GM18508 (cell line): Measurements from ENCODE around the gene GJC2.
"Not testable (repeated sequence)": the region's sequence is repeated elsewhere in the genome, so short reads cannot be mapped to it uniquely, and the experiment has no call there.

Experiments used
- ATAC-seq: cut with Tn5 transposase; IDR thresholded peaks from one replicate; pipeline ENCODE4 v1.9.1; 2021; ENCODE audit warnings: moderate number of reproducible peaks; ENCODE audit not compliant: insufficient read depth, unreplicated experiment

GJC2 gene

DNA sequence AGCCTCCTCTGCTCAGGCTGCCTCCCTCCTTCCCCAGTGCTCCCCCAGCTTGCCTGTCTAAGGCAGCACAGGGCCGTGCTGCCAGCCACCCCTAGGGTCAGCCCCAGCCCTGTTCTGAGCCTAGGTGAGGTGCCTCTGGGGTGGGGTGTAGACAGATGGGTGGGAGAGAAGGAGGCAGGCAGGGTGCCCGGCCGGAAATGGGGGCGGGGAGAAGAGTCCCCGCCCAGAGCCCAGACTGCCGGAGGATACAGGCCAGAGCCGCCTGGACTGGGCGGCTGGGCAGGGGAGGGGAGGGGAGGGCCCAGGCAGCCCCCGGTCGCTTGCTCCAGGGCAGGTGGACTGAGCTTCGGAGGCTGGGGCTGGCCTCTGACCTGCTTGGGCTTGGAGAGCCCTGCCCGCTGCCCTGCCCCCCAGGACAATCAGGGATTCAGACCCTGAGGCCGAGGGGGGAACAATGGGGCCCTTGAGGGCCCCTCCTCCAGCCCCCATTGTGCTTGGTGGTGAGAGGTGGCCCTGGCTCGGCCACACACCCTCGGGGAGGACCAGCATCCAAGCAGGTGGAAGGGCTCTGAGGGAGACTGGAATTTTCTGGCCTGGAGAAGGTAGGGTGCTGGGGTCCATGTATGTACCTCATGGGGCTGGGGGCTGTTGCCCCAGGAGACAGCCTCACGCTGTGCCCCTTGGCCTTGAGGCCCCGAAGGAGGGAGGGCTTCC is at the start of gene GJC2:
Gene GJC2, plus strand, starts transcription at position 525 of the 714 bp plus-strand sequence. CDS start 7,829 bp downstream, outside the sequence.
- ATAC-seq, result no peak

DNA sequence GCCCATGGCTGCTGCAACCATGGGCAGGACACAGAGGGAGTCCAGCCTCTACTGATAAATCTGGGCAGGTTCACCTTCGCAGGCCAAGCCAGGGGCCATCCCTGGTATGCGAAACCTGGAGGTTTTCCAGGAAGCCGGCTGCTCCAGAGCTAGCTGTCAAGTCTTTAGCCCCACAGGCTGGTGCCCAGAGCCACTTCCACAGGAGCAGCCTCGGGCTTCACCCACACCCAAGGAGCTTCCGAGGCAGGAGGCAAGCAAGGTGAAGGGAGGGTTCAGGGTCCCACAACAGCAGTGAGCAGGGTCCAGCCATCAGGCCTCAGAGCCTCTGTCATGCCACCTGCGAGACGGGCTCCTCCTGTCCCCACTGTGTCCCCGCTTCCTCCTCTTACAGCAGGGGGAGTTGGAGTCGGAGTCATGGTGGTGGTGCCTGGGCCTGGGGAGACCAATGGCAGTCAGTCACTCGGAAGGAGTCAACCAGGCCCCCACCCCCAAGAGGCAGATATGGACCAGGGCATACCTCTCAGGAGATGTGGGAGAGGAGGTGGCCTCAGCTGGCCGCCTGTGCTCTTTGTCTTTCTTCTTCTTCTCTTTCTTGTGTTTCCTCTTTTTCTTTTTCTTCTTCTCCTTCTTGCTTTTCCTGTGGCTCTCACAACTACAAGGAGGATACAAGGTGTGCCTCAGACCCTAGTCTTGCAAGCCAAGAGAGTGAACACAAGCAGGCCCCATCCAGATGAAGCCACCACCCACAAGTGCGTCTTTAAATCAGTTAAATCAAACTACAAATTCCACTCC is 48.7 kb upstream of the GJC2 start:
- ATAC-seq, result no peak

DNA sequence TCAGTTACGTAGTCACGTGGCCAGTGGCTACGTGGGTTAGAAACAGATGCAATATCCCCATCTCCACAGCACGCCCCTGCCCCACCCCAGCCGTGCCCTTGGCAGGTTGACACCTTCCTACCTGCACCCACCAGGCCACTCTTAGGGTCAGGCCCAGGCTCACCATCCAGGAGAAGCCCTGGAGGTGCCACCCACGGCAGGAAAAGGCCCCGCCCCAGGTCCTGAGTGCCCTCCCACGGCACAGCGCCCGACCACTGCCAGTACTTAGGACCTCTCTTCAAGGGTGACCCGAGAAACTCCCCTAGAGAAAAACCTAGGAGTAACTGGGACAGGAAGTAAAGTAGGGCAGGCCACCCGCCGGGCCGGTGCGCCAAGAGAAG is 48.1 kb upstream of the GJC2 start:
- ATAC-seq, result no peak

DNA sequence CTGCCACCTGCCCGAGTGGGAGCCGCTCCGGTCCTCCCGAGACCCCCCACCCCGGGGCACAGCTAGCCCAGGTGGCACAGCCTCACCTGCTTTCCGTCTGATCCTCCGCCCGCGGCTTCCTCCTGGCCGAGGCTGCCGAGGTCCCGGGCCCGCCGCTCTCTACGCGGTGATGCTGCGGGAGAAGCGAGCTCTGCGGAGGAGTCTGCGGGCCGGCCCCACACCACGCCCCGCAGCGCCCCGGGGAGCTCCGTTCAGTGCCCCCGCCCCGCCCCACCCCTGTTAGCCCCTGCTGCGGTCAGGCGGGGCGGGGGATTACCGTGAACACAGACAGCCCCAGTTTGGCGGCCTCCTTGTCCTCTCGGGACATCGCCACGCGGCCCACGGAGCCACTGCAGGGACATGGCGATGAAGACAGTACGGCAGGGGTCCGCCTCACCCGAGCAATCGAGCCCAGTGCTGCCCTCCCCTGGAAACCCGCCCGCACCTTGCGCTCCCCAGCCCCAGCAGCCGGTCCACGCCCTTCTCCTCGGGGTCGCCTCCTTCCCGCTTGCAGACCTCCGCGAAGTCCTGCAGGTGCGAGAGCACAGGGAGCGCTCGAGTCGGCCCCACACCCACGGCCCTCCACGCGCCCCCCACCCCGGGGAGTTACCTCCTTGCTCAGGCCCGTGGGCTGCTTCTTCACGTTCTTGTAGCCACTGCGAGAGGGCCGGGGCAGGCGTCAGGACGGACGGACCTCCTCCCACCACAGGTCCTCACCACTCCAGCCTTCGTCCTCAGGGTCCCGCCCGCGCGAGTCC is 47.5 kb upstream of the GJC2 start:
- ATAC-seq, result no peak

DNA sequence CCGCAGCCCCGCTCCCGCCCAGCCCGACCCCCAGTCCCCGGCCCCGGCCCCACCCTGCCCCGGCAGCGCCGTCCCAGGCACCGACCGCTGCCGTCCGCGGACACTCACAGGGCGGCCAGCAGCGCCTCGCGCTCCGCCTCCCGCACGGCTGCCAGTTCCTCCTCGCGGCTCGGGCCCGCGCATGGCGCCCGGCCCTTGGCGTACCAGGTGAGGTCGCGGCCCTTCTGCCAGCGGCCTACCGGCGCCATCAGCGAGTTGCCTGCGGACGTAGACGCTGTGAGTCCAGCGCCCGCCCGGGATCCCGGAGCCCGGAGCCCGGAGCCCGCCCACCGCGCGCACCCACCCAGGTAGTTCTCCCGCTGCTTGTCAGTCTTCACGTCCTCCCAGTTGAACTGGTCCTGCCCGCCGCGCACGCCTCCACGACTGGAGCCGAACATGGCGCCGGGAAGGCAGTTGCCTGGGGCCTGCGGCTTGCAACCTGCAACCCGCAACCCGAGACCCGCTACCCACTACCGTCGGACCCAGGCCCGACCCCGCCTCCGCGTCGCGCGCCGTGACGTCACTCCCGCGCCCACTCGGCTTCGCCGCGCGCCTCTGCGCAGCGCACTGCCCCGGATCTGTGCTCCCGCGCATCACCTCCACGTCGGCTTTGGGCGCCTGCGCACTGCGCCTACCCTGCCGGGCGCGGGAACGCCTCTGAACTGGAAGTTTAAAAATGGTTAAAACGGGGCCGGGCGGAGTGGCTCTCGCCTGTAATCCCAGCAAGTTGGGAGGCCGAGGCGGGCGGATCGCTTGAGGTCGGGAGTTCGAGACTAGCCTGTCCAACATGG is 46.7 kb upstream of the GJC2 start, which contains the start of gene C1orf35:
Gene C1orf35, minus strand, starts transcription at position 535 of the 830 bp plus-strand sequence. Its CDS starts 98 bp downstream, at position 437.
- peak; percentile 40 for ATAC-seq

DNA sequence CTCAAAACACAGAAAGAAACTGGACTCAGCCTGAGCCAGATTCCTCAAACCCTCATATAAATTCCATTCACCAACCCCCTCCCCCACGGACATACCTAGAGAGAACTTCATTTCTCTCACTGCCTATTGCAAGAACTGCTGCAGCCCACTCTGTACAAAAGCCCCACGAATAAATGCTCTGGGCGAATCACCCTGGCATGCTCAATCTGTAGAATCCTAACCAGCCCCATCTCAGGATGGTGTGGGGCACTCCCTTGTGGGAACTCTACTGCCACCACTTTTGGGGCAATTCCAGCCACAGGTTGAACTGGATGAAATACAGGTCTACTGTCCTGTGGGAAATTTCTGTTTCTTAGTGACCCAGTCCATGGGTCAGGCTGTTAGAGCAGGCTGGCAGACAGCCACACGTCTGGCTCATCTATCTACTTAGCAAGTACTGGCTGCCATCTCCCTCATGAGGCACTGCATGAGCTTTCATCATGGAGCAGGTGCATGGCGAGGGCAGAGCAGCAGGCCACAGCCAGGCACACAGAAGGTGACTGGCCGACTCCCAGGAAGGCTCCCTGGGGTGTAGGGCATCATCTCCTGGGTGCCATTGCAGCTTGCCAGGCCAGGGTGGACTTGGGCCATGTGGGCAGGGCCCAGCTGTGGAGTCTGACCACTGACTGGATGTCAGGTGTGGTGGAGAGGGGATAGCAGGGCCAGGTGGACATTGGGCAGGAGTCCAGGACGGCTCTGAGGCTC is 45.0 kb upstream of the GJC2 start:
- no peak for ATAC-seq

DNA sequence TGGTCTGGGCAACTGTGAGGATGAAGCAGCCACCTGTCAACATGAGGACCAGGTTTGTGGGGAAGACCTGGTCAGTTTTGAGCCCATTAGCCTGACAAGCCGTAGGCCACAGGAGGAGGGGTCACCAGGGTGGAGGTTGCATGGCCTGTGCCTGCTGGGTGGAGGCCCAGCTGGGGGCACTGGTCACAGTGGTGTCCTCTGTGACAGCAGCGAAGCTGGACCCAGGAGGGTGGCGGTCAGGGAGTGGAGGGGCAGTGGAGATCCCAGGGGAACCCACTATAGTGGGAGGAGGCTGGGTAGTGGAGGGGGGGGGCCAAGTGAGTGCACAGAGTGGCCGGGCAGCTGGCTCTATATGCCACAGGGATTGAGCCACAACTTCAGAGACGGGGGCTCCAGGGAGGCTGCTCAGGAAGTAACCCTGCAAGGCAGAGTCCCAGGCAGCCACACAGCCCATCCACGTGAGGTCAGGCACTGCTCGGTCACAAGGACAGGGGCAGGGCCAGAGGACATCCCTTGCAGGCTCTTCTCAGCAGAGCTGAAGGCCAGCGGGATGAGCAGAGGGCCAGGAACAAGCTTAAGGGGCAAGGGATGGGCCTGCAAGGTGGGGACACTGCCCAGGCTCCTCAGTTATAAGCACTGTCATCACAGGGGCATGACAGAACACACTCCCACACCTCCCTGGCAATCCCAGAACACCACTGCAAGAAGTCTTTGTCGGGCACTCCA is 44.3 kb upstream of the GJC2 start:
- no peak for ATAC-seq

DNA sequence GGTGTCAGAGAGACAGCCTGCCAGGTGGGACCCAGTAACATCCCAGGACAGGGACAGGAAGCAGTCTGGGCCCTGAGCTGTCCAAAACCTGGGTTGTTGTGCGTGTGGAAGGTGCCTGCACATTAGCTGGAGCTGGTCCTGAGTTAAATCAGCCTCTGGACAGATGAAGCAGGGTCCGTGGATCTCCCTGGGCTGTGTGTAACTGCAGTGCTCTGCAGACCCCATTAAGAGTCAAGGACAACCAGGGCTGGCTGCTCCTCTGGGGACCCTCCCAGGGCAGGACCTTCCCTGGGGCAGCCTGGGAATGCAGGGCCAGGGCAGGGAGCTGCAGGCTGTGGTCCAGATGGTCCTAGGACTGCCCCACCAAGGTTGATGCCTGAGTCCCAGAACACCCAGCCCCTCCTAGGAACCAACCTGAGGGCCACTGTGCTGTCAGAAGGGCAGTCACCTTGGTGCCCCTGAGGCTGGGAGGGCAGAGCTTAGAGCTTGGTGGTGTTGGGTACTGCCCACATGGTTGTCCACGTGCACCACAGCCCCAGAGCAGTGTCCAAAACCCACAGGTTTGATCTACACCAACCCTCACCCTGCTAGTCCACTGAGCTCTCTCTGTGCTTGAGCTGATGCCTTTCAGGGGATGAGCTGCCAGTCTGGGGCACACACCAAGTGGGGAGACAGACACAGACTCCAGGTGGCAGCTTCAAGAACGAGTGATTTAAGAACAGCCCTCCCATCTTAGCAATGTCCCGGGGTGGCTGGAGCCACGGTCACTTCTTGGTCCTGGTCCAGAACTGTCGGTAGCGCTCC is 43.5 kb upstream of the GJC2 start:
- no peak for ATAC-seq

DNA sequence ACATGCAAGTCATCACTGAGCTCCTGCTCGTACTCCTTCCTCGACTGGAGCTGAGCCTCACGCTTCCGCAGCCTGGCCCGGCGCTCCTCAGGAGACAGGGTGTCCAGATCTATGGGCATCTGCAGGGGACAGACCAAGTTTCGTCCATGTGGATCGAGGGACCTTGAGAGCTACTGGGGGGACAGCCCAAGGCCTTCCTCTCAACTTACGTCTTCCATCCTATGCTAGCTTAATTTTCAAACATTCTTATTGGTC is 43.0 kb upstream of the GJC2 start:
- no peak for ATAC-seq

DNA sequence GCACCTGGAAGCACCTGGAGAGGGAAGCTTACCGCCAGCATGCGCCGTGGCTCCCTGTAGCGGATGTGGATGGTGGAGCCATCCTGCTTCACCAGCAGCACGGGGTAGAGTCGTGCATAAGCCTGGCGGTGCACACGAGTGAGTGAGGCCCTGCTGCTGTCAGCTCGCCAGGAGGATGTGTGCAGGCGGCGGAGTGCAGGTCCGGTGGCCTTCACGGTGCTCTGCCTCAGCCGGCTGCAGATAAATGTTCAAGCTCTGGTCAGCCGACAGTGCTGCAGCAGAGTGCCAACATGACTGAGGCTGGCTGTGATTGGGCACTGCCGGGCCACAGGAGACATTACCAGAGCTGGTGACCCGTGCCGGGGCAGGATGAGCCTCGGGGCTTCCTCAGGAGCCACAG is 42.1 kb upstream of the GJC2 start:
- no peak for ATAC-seq

DNA sequence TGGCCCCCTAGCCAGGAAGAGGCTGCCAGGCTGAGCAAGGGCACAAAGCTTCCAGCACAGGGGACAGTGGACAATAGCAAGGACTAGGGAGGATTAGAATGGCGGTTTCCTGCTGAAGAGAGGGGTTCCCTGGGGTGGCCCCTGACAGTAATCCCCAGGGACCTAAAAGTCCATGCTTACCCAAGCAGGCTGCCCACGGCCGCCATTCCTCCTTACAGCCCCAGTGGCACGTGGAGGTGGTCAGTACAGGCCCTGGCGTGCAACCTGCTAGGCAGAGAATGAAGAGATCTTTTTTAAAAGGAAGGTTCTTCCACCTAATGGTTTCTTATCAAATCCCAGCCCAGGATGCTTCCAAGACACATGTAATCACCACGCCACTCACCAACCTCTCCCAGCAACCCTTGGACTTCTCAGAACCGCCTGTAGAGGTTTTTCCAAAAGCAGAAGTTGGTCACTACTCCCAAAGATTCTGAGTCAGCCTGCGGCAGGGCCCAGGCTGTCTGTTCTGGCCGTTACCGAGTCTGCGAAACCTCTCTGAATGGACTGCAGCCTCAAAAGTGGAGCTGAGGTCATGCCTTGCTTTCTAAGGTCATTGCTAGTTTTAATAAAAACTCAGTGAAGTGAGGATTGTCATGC is 41.6 kb upstream of the GJC2 start:
- no peak for ATAC-seq

DNA sequence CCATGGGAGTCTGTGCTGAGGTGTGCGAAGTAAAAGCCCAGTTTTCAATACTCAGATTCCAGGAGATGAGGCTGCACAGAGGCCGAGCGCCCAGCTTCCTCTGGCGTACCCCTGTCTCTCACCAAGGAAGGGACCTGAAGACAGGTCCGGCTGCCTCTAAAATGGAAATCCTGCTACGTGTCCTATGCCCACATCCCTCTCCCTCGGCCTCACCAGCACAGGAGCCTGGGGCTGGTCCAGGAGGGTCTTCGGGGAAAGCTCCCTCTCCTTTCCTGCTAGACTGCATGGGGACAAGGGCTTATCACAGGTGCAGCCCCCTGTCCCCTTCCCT is 41.0 kb upstream of the GJC2 start:
- no peak for ATAC-seq

DNA sequence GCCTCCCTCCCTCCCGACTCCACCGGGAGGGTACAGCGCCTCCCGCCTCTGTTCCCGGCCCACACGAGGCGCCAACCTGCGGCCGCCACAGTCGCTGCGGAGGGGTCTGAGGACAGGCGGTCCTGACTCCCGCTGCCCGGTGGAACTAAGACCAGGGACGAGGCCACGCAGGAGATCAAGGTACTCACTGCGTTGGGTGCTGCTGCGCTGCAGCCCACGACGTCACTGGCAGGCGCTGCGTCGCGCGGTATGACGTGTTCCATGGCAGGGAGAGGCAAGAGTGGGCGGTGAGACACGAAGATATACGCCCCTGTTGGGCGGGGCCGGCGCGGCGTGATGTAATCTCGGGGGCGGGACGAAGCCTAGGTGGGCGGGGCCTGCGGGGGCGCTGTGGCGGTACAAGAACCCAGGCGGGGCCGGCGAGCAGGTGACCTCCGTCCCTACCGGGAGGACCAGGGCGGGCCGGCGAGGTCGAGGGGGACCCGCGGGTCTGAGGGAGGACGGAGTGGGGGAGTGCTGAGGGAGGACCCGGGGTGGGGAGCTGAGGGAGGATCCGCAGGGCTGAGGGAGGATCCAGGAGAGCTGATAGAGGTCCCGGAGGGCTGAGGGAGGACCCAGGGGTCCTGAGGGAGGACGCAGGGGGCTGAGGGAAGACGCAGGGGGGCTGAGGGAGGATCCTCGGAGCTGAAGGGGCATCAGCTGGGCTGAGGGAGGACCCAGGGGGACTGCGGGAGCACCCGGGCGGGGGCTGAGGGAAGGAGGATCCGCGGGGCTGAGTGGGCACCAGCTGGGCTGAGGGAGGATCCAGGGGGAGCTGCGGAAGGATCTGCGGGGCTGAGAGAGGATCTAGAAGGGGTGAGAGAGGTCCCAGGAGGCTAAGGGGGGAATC is 40.4 kb upstream of the GJC2 start, which contains the start of gene MRPL55:
Gene MRPL55, minus strand, starts transcription at position 227 of the 889 bp plus-strand sequence. CDS start 1,039 bp downstream, outside the sequence.
- peak; percentile 65 for ATAC-seq

DNA sequence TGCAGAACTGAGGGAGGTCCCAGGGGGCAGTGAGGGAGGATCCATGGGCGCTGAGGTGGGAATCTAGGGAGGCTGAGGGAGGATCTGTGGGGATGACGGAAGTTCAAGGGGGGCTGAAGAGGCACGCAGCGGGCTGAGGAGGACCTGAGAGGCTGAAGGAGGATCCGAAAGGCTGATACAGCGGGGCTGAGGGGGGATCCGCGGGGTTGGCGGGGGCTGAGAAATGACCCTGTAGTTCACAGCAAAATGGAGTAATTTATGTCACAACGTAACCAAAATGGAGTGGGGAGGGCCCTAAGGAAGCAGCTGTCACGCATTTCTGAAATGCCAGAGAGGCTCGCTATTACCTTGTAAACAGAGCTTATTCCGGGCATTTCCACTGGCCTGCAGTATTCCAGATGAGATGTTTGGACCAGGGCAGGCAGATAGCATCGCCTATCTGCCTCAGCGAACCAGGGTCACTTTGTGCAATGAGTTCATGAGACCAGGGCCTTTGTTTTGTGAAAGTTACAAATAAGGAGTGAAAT is 39.7 kb upstream of the GJC2 start:
- ATAC-seq, result no peak

DNA sequence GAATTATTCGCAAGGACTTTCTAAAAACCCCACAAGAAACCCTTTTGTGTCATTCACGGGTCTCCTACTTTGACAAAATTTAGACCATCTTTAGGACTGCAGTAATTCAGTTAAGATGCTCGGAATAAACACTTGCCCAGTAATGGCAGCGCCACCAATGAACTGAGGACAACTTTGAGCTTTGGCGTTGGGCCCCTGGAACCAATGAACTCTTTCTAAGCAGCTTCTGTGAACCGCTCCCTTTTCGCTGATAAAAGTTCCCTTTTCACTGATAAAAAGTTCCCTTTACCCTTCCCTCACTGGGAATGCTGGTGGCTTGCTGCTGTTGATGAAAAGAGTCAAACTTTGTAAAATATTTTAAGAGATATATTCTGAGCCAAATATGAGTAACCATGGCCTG is 39.2 kb upstream of the GJC2 start:
- no peak for ATAC-seq

DNA sequence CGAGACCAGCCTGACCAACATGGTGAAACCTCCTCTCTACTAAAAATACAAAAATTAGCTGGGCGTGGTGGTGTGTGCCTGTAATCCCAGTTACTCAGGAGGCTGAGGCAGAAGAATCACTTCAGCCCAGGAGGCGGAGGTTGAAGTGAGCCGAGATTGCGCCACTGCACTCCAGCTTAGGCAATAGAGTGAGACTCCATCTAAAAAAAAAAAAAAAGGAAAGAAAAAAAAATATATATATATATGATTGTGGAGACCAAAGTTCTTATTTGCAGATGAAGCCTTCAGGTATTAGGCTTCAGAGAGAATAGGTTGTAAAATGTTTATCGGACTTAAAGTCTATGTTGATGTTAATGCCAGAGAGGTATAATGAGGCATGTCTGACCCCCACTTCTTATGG is 38.4 kb upstream of the GJC2 start:
- not testable (repeated sequence) for ATAC-seq

DNA sequence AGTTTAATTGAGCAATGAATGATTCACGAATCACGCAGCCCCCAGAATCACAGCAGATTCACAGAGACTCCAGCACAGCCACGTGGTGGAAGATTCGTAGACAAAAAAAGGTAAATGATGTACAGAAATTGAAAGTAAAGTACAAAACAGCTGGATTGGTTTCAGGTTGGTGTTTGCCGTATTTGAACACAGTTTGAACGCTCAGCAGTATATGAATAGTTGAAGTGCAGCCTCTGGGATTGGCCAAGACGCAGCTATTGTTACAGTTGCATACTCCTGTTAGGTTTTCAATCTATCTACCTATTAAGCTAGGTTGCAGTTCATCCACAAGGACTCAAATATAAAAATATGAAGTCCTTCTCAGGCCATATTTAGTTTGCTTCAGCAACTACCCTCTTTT is 37.6 kb upstream of the GJC2 start:
- no peak for ATAC-seq
